Lung (tissue), 12 donors: ENCODE results near the gene CELA3A. TPM values are rescaled to one million over a fixed set of nuclear protein-coding genes. Genes with fewer than 3 reads are reported as not detected.

Experiments used
- ATAC-seq: fragments of 200-7000 bp; cut with Tn5 transposase; one replicate; pipeline ENCODE4 v1.9.1; 2020; ENCODE audit warnings: moderate number of reproducible peaks; ENCODE audit not compliant: insufficient read depth, low FRiP score
- DNase-seq, 3 donors: peaks; one replicate each; pipeline ENCODE4 v3.0.0-alpha.2; 2013 to 2017
- H3K27ac ChIP-seq, 2 donors: one replicate each; pipeline ENCODE4 v1.5.1; 2013; ENCODE audit warnings: mild to moderate bottlenecking in 2 of 2, moderate library complexity in 2 of 2, control low read depth in 1 of 2, inconsistent platforms in 1 of 2, low read depth in 1 of 2, low read length in 1 of 2
- H3K27me3 ChIP-seq, 3 donors: one replicate each; pipeline ENCODE4 v1.5.1; 2013; ENCODE audit warnings: low read length in 2 of 3; ENCODE audit not compliant: control insufficient read depth in 3 of 3, insufficient read depth in 3 of 3
- H3K36me3 ChIP-seq, 4 donors: one replicate each; pipeline ENCODE4 v1.5.1; 2013; ENCODE audit warnings: low read length in 4 of 4, mild to moderate bottlenecking in 1 of 4, moderate library complexity in 1 of 4; ENCODE audit not compliant: control insufficient read depth in 4 of 4, insufficient read depth in 4 of 4
- H3K4me1 ChIP-seq, 5 donors: one replicate each; pipeline ENCODE4 v1.5.1; 2013; ENCODE audit warnings: low read length in 5 of 5, mild to moderate bottlenecking in 2 of 5, moderate library complexity in 1 of 5; ENCODE audit not compliant: control insufficient read depth in 5 of 5, insufficient read depth in 5 of 5
- H3K4me3 ChIP-seq: one replicate; pipeline ENCODE4 v1.5.1; 2013; ENCODE audit warnings: mild to moderate bottlenecking, control low read depth, moderate library complexity
- H3K9ac ChIP-seq, 2 donors: one replicate each; pipeline ENCODE4 v1.5.1; 2013; ENCODE audit warnings: low read length in 2 of 2, control low read depth in 1 of 2; ENCODE audit not compliant: insufficient read depth in 1 of 2
- H3K9me3 ChIP-seq, 4 donors: one replicate each; pipeline ENCODE4 v1.5.1; 2013; ENCODE audit warnings: low read length in 3 of 4, mild to moderate bottlenecking in 1 of 4, moderate library complexity in 1 of 4; ENCODE audit not compliant: control insufficient read depth in 4 of 4, insufficient read depth in 3 of 4
- CTCF ChIP-seq: IDR thresholded peaks from 2 replicates; pipeline ENCODE4 v1.5.1; 2012; ENCODE audit warnings: mild to moderate bottlenecking; ENCODE audit errors: control extremely low read depth, extremely low read depth
- WGBS, 2 donors: extraction: QIAGEN DNeasy Blood & Tissue Kit; methylation state at CpG; one replicate each; pipeline ENCODE4 v1.1.7; 2013; 5-methylcytosine and 5-hydroxymethylcytosine counted together
- polyA plus RNA-seq, 2 donors: library from polyadenylated mRNA; stranded (reverse); fragments of 200-250 nt; gene quantifications; one replicate each; pipeline ENCODE4 v1.2.1, GENCODE V29; 2013
- total RNA-seq, 2 donors: library from RNA; depleted of rRNA in 1 of 2; stranded (reverse); fragments of >200 nt in 1 of 2; gene quantifications; one replicate each; pipeline ENCODE4 v1.2.1, GENCODE V29; 2014 to 2021
- donor health status: control.
- donor health status: control.
- donor health status: Bipolar disorder and iron deficiency.
- donor health status: healthy.
- donor health status: DM: yes; HTN: yes; CAD: no.

Gene CELA3A
- total and polyA plus RNA-seq, 4 donors, result 0.26 to 11.7 (median 0.92) TPM; not detected in 1

- WGBS, 2 donors, result 80 to 85% methylated on average over 3 of the region's 3 CpGs
- no peaks in the 10 kb centered on the region for H3K27me3 ChIP-seq
- ATAC-seq, result no peak
- H3K27ac ChIP-seq, result no peak overlapping the region
- TF ChIP-seq CTCF, result no peak
- H3K36me3 ChIP-seq, result peaks cover 0 to 7% (median 3%) of the 10 kb centered on the region in 4 donors
- H3K9me3 ChIP-seq, result no peaks in the 10 kb centered on the region
- DNase-seq, result no peak
- H3K4me1 ChIP-seq, result peaks cover 0 to 18% (median 6%) of the 10 kb centered on the region in 5 donors
- no peak overlapping the region for H3K9ac ChIP-seq
- no peak overlapping the region for H3K4me3 ChIP-seq
These were observed 25.4 kb downstream of the CELA3A start for GRCh38 chr1:22026924-22027289.

GRCh38 chr1:22030057-22030456, 28.6 kb downstream of the CELA3A start:
- Histone ChIP-seq H3K27ac (peak overlapping the region in 1 of 2 donors; percentile 31), H3K4me1 (peaks cover 0 to 7% (median 5%) of the 10 kb centered on the region in 5 donors), H3K36me3 (peaks cover 0 to 7% (median 3%) of the 10 kb centered on the region in 4 donors), H3K27me3 (no peaks in the 10 kb centered on the region), H3K9me3 (no peaks in the 10 kb centered on the region), H3K4me3 (no peak overlapping the region), H3K9ac (no peak overlapping the region)
- ATAC-seq (no peak), DNase-seq (no peak)
- TF ChIP-seq CTCF, result no peak
- WGBS, 2 donors, result 84 to 92% methylated on average over 4 of the region's 4 CpGs

DNA sequence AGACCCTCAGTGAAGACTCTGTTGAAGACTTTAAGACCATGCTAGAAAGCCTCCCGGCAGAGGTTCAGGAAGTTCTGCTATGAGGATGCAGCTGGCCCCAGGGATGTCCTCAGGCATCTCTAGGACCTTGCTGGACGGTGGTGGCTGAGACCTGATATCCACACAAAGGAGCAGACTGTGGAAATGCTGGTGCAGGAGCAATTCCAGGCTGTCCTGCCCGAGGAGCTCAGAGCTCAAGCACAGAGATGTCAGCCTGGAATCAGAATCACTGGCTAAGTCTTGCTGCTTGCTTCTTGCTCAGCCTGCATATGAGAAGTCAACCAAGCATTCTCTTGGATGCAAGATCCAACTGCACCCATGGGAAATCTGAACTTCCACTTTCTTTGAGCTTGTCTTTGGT, 29.0 kb downstream of the CELA3A start:
- Histone ChIP-seq H3K9me3 (no peaks in the 10 kb centered on the region), H3K27me3 (no peaks in the 10 kb centered on the region), H3K4me1 (peaks cover 0 to 7% (median 5%) of the 10 kb centered on the region in 5 donors), H3K4me3 (no peak overlapping the region), H3K36me3 (peaks cover 0 to 7% (median 3%) of the 10 kb centered on the region in 4 donors), H3K9ac (no peak overlapping the region), H3K27ac (peak overlapping the region in 1 of 2 donors; percentile 45)
- WGBS, 2 donors, result 76 to 86% methylated on average over 3 of the region's 3 CpGs
- DNase-seq (no peak), ATAC-seq (no peak)
- TF ChIP-seq CTCF, result no peak
